Daoy (cell line): ENCODE results near the gene RGP1. TPM values are rescaled to one million over a fixed set of nuclear protein-coding genes. Genes with fewer than 3 reads are reported as not detected.

Experiments
- DNase-seq: peaks from one replicate; pipeline ENCODE4 v3.0.0-alpha.2; 2015; ENCODE audit warnings: low read depth
- total RNA-seq: library from RNA; depleted of rRNA; stranded (reverse); fragments of >200 nt; shearing (Covaris generic); gene quantifications from 2 replicates; pipeline ENCODE4 v1.2.3, GENCODE V29; 2014

RGP1 gene
- total RNA-seq, 1 experiment from 2014 or later: 16.3 TPM

DNA sequence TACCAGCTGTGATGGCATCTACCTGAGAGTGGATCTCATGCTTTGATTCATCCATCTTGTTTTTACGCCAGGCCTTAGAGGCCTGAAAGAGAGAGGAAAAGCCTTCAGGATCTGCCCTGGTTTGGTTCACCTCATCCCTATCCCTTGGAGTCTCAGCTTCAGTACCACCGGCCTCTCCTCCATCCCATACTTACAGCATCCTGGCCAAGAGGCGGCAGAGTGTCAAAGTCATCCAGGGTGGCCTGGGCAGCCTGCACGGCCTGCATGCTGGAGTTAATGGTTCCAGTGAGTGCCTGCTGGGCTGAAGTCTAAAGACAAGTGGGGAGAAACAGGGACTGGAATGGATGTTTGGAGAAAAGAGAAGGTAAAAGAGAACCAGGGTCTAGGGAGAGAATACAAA is 29.5 kb upstream of the RGP1 start:
- DNase-seq: no peak

DNA sequence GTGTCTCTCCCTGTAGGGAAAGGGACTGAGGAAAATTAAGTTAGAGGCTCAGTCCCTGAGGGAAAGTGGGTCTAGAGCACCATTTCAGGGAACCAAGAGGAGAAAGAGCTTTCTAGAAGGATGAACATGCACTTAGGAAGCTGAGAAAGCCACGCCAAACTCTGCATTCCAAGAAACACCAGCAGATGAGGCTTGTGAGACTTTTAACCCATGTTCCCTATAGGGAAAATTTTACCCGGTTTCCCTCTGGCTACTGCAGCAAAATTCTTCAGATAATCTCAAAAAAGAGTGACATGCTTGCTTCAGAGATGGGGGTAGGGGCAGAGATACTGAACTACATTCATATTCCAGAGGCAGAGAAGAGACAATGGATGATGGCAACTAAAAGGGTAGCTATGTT is 25.7 kb upstream of the RGP1 start:
- no peak for DNase-seq

DNA sequence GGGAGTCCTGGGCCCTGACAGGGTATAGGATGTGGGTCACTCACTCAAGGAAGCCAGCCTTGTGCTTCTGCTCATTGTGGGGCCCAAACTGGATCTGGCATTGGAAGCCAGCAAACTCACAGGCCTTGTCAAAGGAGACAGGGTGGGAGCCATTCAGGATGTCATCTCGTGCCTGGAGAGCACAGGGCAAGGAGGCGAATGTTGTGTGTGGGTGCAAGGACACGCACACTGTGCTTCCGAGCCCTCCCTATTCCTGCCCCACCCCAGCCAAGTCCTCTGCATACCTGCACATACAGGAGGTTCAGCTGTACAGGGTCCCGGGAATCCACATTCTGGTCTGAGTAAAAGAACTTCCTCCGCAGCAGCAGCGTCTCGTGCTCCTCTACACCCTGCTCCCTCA is 25.2 kb upstream of the RGP1 start:
- DNase-seq: no peak

DNA sequence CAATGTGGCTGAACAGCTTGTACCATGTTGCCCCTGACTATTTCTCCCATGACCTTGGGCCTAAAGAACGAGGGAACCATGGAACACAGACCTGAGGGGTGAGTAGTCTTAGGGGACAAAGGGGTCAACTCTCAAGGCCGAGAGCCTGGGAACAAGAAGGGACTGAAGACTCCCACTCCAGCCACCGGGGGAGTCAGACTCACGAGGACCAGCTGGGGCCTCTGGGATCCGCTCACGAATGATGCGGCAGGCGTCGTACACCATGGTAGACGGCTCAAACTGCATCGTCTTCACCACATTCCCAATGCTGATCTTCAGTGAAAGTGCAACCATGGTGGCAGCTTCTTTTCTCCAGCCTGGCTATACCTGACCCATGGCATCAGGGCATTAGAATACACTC is 23.7 kb upstream of the RGP1 start:
- no peak for DNase-seq

DNA sequence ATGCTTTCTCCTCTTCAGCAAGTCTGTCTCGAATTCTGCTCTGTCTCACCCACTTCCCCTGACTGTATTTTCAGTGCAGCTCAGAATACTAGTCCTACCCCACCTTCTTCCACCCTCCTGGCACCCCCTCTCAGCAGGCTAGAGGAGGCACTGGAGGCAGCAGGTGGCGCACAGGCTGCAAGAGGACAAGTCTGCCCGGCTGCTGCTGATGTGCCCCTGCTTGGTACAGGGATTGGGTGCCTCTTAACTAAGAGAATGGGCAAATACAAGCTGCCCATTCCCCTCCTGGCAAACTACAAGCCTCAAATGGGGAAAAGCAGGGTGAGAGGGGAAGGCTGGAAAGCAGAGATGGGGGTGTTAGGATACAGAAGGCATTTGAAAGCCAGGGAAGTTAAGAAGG is 22.2 kb upstream of the RGP1 start:
- DNase-seq: peak; percentile 53

DNA sequence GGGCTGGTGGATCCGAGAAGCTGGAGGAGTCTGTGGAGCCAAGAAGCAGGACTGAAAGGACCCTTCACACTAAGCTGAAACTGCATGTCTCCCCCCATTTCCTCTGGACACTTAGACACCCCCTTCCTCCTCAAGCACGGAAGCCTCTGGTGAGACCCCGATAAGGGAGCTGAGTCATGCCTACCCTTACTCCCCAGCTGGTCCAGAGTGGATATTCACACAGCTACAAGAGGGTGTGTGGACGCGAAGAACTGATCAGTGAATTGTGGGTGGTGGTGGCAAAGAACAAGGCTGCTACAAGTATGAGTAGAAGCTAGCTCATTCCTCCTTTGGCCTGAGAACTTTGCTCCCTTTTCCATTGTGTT is 21.4 kb upstream of the RGP1 start:
- no peak for DNase-seq

DNA sequence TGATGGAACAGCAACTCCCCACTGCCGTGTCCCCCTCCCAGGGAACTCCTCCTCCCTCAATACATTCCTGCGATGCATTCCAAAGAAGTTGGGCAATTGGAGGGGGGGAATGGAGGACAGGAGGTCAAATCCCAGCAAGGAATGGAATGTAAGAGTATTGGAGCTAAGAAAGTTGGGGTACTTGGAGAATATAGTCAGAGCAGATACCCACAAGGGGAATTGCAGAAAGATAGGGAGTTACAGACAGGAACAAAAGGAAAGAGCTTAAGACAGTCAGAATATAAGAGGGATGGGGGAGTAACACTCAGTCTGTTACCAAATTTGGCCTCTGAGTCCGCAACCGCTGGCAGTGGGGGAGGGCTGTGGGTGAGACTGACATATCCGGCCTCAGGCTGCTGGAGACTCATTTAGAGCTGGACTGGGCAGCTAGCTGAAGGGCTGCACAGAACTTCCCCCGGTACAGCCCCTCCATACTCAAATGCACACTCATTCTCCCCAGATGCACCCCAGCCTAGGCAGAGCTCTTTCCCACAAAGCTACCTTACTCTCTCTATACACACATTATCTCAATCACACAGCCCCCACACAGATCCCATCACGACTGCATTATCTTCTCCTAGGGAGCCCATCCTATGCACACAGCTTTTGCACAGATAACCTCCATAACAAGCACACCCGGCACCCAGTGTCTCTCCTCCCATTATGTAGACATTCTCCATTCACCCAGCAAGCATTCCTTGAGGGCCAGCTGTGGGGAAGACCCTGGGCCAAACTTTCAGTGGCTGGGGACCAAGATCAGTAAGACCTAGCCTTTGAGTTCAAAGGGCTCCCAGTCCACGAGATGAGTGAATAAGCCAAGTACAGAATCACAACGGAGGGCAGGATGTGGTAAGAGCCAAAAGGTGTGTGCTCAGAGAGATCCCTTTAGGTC is 20.8 kb upstream of the RGP1 start:
- DNase-seq: peak; percentile 91

DNA sequence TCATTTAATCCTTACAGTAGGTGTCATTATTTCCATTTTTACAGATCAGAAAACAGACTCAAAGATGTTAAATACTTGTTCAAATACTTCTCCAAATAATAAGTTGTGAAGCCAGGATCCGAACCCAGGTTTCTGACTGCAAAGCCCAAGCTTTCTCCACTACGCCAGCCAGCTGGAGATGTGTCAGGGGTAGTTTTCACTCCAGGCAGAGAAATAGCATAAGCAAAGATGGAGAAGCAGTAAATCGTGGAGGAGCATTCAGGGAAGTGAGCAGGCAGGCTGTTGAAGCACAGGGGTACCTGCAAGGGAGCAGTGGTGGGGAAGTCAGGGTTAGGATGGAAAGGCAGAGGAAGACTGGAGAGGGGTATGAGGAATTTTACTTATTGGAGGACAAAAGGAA is 20.0 kb upstream of the RGP1 start:
- no peak for DNase-seq

DNA sequence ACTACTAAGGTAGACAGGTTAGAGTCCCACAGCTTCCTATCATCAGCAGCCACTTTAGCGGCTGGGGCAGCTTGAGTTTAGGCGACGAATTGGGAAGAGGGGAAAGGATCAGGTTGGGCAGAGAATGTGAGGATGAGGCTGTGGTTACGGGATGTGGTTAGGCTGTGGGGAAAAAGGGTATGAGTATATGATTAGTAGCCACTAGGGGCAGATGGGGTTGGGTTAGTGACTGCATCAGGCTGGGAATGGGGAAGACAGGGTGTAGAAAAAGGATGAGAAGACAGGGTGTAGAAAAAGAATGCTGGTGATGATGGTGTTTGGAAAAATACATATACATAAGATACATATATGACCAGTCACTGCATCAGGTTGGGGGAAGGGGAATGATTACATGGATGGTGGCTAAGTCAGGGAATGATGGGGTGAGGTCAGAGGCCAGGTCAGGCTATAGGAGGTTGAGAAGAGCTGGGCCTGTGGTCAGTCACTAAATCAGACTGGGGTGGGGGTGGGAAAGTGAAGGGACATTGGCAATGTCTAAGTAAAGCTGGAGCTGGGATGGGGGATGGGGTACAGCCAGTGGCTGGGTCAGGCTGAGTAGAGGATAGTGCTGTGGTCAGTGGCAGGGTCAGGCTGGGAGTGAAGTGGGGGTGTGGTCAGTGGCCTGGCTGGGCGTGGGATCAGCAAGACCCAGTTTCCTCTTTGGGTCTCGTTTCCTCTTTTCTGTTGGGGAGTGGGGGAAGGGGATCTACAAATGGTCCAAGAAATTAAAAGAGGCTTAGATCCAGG is 19.2 kb upstream of the RGP1 start:
- peak; percentile 91 for DNase-seq

DNA sequence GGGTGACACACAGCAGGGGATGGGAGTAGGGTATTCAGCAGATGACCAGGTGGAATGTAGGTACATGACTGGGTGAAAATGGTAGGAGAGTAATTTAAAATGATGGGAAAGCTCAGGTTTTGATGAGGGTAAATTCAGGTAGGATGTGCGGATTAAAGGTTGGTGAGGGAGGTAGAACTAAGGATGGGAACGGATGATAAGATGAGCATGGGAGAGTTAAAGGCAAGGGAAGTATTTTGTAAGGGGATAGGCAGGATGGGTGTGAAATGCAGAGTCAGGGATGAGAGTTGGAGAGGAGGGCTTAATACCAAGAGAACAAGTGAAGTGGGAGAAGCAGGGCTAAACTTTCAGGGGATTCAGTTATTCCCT is 18.6 kb upstream of the RGP1 start:
- DNase-seq: no peak

DNA sequence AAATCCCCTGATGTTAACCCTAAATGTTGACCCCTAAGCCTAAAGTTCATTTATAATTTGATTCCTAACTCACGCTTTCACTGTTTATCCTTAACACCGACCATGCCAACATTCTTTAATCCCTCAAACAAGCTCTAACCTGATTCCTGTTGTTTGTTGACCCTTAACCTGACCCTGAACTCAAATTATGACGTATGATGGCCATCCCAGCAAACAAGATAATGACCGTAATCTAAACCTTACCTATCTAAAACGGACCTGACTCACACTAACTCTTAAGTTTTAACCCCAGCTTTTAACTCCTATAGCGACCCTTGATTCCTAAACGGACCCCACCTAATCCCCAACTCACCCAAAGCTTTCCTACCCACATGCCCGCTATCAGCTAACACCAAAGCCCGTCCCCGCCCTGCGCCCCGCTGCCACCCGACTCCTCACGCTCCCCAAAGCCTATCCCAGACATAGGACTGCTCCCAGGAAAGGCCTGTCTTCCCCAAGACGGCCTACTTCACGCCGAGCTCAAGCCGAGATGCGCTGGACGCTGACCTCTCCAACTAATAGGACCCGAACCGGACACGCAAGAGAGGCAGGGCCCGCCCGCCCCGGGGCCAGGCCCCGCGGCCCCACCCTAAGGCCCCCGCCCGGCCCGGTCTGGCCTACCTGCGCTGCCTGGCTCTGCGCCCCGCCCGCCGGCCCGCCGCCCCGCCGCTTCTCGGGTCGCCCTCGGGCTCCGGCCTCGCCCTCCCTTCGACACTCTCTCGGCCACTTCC is 17.5 kb upstream of the RGP1 start:
- peak; percentile 56 for DNase-seq

DNA sequence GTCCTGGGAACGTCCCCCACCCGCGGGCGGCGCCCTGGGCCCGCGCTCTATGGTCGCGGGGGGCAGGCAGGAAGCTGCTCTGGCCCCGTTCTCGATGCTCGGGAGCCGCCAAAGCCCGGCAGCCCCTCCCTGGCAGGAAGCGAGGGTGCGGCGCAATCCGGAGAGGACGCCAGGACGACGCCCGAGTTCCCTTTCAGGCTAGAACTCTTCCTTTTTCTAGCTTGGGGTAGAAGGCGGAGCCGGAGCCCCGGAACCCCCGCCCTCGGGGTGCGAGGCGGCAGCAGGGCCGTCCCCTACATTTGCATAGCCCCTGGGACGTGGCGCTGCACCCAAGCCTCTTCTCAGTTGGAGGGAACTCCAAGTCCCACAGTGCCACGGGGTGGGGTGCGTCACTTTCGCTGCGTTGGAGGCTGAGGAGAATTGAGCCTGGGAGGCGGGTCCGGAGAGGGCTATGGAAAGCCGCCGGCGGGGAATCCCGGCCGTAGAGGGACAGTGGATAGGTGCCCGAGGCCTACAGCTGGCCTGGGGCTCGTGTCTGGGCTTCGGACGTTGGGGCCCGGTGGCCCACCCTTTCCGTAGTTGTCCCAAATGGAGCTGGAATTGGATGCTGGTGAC is 16.8 kb upstream of the RGP1 start, which contains the start of the genes CREB3 and TLN1:
TSS of gene CREB3 (plus strand) at position 482 of the 615 bp plus-strand sequence. CDS start at position 589, 107 bp downstream.
TSS of gene TLN1 (minus strand) at position 11 of the 615 bp plus-strand sequence. CDS start 6,501 bp downstream, outside the sequence.
- DNase-seq: peak; percentile 99

DNA sequence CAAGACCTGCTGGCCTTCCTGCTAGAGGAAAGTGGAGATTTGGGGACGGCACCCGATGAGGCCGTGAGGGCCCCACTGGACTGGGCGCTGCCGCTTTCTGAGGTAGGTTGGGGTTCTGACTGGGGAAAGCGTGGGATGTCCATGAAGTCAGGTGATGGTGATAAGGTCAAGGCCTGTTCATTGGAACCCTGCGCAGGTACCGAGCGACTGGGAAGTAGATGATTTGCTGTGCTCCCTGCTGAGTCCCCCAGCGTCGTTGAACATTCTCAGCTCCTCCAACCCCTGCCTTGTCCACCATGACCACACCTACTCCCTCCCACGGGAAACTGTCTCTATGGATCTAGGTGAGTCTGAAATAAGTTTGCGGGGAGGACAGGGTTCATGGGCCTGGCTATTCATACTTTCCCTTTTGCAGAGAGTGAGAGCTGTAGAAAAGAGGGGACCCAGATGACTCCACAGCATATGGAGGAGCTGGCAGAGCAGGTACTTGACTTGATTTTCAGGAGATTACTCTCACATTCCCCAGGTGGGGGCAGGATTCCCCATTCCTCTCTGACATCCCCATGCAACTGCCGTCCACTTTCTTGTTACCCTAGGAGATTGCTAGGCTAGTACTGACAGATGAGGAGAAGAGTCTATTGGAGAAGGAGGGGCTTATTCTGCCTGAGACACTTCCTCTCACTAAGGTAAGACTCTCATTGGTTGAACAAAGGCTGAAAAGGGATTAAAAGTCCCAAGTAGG is 16.1 kb upstream of the RGP1 start:
- peak; percentile 66 for DNase-seq

DNA sequence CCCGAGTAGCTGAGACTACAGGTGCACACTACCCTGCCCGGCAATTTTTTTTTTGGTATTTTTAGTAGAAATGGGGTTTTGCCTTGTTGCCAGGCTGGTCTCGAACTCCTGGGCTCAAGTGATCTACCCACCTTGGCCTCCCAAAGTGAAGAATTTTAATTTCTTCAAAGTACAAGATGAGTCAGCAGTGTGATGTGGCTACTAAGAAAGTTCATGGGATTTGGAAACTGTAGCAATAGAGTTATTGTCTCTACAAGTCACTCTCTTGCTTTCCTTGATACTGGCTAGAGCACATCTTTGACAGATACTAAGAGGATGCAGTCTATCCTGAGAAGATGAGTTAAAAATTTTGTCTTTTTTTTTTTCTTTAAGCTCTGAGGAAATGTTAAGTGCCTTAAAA is 15.0 kb upstream of the RGP1 start:
- DNase-seq: no peak

DNA sequence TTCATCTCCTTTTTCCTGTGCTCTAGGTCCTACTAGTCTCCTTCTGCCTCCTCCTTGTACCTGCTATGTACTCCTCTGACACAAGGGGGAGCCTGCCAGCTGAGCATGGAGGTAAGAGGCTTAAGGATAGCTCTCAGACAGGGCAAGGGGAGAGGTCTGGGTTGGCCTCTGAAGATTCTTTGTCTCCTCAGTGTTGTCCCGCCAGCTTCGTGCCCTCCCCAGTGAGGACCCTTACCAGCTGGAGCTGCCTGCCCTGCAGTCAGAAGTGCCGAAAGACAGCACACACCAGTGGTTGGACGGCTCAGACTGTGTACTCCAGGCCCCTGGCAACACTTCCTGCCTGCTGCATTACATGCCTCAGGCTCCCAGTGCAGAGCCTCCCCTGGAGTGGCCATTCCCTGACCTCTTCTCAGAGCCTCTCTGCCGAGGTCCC is 12.9 kb upstream of the RGP1 start:
- DNase-seq: peak; percentile 77

DNA sequence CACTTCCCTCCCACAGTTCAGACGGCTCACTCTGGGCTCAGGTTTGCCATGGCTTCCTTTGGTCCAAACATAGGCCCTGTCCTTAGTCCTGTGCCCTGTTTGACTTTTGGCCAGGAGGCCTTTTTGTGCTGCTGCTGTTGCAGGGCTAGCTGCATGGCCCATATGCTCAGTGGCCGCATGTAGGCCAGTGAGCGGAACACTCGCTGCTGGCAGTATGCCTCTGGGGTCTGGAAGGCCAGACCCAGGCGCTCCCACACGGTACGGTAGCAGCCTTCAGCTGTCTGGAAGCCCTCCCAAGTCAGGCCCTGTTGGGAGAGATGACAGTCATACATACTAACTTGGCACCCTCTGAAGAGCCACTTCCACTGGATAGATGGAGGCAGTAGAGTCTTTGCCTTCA is 11.9 kb upstream of the RGP1 start:
- DNase-seq: no peak

DNA sequence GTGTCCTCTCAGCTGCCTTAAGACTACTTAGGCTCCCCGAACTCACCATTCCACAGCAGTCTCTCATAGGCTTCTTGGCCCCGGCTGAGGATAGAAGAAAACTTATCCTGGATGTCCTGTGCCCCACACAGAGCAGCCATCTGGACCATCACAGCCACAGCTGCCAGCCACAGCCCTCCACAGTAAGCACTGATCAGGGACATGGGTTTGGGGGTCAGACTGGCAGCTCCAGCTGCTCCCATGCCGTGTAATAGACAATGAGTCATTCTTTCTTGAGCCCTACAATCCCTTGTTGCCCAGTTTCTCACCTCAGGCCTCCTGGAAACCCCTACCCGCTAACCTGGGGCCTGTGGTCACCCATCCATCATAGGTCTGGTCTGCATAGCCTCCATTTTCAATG is 10.9 kb upstream of the RGP1 start:
- DNase-seq: no peak

DNA sequence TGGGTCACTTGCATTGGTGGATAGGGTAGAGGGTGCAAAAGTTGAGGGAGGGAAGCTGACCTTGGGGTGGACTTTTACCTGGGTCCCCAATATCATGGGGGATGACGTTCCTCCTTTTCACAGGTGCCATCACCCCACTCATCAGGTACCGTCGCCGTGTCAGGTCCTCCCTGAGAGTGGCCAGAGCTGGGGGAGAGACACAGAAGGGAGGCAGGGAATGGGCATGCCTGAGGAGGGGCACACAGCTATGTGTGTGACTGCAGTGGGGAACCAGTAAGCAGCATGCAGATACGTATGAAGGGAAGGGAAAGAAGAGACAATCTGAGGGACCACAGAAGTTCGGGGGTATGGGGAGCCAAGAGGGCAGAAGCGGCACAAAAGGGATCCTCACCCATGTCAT is 10.2 kb upstream of the RGP1 start:
- no peak for DNase-seq

DNA sequence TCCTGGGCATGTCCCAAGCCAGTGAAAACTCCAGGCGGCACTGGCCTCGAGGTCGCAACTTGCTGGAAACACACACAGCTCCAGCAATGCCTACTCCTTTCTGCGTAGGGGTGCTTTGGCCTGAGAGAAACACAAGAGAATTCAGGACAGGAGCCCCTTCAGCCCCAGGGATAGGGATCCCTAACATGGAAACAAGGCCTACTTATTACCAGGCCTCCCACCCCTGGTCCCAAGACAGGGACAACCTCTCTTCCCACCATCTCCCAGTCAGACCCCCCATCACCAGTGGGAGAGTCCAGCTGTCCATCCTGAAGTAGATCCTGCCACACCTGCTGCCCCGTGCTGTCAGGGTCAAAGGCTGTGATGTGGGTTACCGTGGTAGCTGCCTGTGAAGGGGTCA is 8.8 kb upstream of the RGP1 start:
- DNase-seq: no peak

DNA sequence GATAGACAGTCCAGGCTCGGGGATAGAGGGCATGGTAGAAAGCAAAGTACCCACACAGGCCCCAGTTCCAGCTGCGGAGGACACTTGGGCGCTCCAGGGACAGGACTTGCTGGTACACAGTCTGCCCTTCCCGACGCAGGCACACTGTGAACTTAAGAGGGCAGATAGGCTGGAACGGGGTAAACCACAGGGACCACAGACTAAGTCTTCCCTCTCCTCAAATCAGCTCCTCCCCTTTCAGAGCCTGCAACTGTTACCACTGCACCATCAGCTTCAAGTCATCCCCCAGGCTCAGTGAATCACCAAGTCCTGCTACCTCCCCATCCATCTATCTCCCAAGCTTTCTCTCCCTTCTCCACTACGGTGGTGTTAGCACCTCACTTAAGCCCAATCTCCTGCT is 7.3 kb upstream of the RGP1 start:
- DNase-seq: no peak

DNA sequence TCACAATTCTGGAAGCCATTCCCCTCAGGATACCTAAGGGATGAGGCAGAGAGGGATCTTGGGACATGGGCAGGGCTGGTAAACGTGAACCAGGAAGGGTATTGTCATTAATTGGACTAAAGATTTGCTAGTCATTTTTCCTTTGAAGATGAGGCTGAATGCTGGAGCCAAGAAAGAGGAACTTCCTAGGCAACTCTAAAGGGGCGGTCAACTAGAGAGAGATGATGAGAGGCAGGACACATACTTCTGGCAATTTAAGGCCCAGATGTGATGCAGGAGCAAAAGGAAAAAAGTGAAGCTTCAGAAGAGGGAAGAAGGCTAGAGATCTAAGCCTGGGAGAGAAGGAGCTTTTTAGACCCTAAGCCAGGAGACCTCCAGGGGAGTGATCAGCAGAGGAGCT is 5.6 kb upstream of the RGP1 start:
- no peak for DNase-seq
